Measurements from ENCODE around the gene AHRR.
"Not testable (repeated sequence)": the region's sequence is repeated elsewhere in the genome, so short reads cannot be mapped to it uniquely, and the experiment has no call there.

GRCh38 chr5:296207-296606 is 25.3 kb upstream of the AHRR start:
- TF ChIP-seq CTCF, POLR2A (IDR thresholded peaks at IDR 0.05): not testable (repeated sequence)
